MG63 (cell line): ENCODE results near the gene TCIRG1. TPM values are rescaled to one million over a fixed set of nuclear protein-coding genes. Genes with fewer than 3 reads are reported as not detected.
A peak's percentile ranks its signal among the peaks of the same experiment; 100 is the strongest.

Experiments
- DNase-seq: peaks from one replicate; pipeline ENCODE4 v3.0.0-alpha.2; 2020
- H3K27me3 ChIP-seq: fragments of 250-450 bp; sonication (Bioruptor Pico); 2 replicates; pipeline ENCODE4 v1.5.1; 2020; ENCODE audit warnings: mild to moderate bottlenecking, moderate library complexity
- H3K36me3 ChIP-seq: fragments of 250-450 bp; sonication (Bioruptor Pico); 2 replicates; pipeline ENCODE4 v1.5.1; 2020; ENCODE audit warnings: mild to moderate bottlenecking, moderate library complexity
- H3K4me3 ChIP-seq: fragments of 250-450 bp; sonication (Bioruptor Pico); 2 replicates; pipeline ENCODE4 v1.5.1; 2020; ENCODE audit warnings: mild to moderate bottlenecking, moderate library complexity
- H3K9me3 ChIP-seq: fragments of 250-450 bp; sonication (Bioruptor Pico); 2 replicates; pipeline ENCODE4 v1.5.1; 2020; ENCODE audit warnings: mild to moderate bottlenecking, moderate library complexity
- total RNA-seq: library from RNA; depleted of rRNA; stranded (reverse); fragments of >200 nt; shearing (Covaris generic); gene quantifications from 2 replicates; pipeline ENCODE4 v1.2.3, GENCODE V29; 2014; ENCODE audit warnings: low replicate concordance

TCIRG1 gene
- total RNA-seq, 1 experiment from 2014 or later, result 26.4 TPM

GRCh38 chr11:68013611-68014156, 25.1 kb upstream of the TCIRG1 start:
- Histone ChIP-seq H3K36me3 (peaks cover 7% of the 10 kb centered on the region), H3K27me3 (no peaks in the 10 kb centered on the region), H3K9me3 (no peaks in the 10 kb centered on the region), H3K4me3 (no peak overlapping the region)
- no peak for DNase-seq

GRCh38 chr11:68014157-68014946, 24.5 kb upstream of the TCIRG1 start:
- H3K9me3 ChIP-seq, result no peaks in the 10 kb centered on the region
- peak; percentile 97 for DNase-seq
- peaks cover 7% of the 10 kb centered on the region for H3K36me3 ChIP-seq
- peak overlapping the region; percentile 9; the same call in 1 of the 2 replicates for H3K4me3 ChIP-seq
- H3K27me3 ChIP-seq, result no peaks in the 10 kb centered on the region

GRCh38 chr11:68014947-68015447, 23.8 kb upstream of the TCIRG1 start:
- no peaks in the 10 kb centered on the region for H3K27me3 ChIP-seq
- no peaks in the 10 kb centered on the region for H3K9me3 ChIP-seq

GRCh38 chr11:68015467-68015866, 23.4 kb upstream of the TCIRG1 start:
- Histone ChIP-seq H3K9me3 (no peaks in the 10 kb centered on the region), H3K36me3 (peaks cover 7% of the 10 kb centered on the region), H3K27me3 (no peaks in the 10 kb centered on the region), H3K4me3 (no peak overlapping the region)
- no peak for DNase-seq

More at GRCh38 chr11:68014947-68015447, 23.8 kb upstream of the TCIRG1 start:
- DNase-seq, result no peak
- Histone ChIP-seq H3K4me3 (no peak overlapping the region; the same call in 1 of the 2 replicates), H3K36me3 (peaks cover 7% of the 10 kb centered on the region)

GRCh38 chr11:68016161-68016903, 22.5 kb upstream of the TCIRG1 start:
- H3K4me3 ChIP-seq, result no peak overlapping the region
- DNase-seq, result no peak
- no peaks in the 10 kb centered on the region for H3K9me3 ChIP-seq
- H3K36me3 ChIP-seq, result peaks cover 7% of the 10 kb centered on the region
- H3K27me3 ChIP-seq, result no peaks in the 10 kb centered on the region

- no peak overlapping the region for H3K4me3 ChIP-seq
- H3K9me3 ChIP-seq, result no peaks in the 10 kb centered on the region
- H3K36me3 ChIP-seq, result peaks cover 7% of the 10 kb centered on the region
- H3K27me3 ChIP-seq, result no peaks in the 10 kb centered on the region
- no peak for DNase-seq
These were observed 21.7 kb upstream of the TCIRG1 start for GRCh38 chr11:68016904-68017817.

GRCh38 chr11:68017980-68018729, 20.7 kb upstream of the TCIRG1 start:
- Histone ChIP-seq H3K27me3 (no peaks in the 10 kb centered on the region), H3K36me3 (peaks cover 7% of the 10 kb centered on the region), H3K9me3 (no peaks in the 10 kb centered on the region), H3K4me3 (no peak overlapping the region)
- no peak for DNase-seq

GRCh38 chr11:68018730-68019190, 20.1 kb upstream of the TCIRG1 start:
- Histone ChIP-seq H3K4me3 (no peak overlapping the region), H3K27me3 (no peaks in the 10 kb centered on the region), H3K9me3 (no peaks in the 10 kb centered on the region), H3K36me3 (peaks cover 4% of the 10 kb centered on the region)
- no peak for DNase-seq

- Histone ChIP-seq H3K27me3 (no peaks in the 10 kb centered on the region), H3K36me3 (no peaks in the 10 kb centered on the region; the same call in 1 of the 2 replicates), H3K9me3 (no peaks in the 10 kb centered on the region), H3K4me3 (no peak overlapping the region)
- DNase-seq, result no peak
These were observed 19.3 kb upstream of the TCIRG1 start for GRCh38 chr11:68019486-68019885.

GRCh38 chr11:68020575-68020974, 18.2 kb upstream of the TCIRG1 start:
- Histone ChIP-seq H3K36me3 (no peaks in the 10 kb centered on the region; the same call in 1 of the 2 replicates), H3K27me3 (no peaks in the 10 kb centered on the region), H3K4me3 (no peak overlapping the region), H3K9me3 (no peaks in the 10 kb centered on the region)
- peak; percentile 85 for DNase-seq

- DNase-seq, result peak; percentile 41
- no peaks in the 10 kb centered on the region for H3K36me3 ChIP-seq
- H3K4me3 ChIP-seq, result no peak overlapping the region
- no peaks in the 10 kb centered on the region for H3K9me3 ChIP-seq
- no peaks in the 10 kb centered on the region for H3K27me3 ChIP-seq
These were observed 17.5 kb upstream of the TCIRG1 start for GRCh38 chr11:68021167-68021787.

GRCh38 chr11:68022531-68022930, 16.3 kb upstream of the TCIRG1 start:
- DNase-seq, result no peak
- Histone ChIP-seq H3K4me3 (no peak overlapping the region), H3K27me3 (no peaks in the 10 kb centered on the region), H3K36me3 (peaks cover 4% of the 10 kb centered on the region; the same call in 1 of the 2 replicates), H3K9me3 (no peaks in the 10 kb centered on the region)

- H3K4me3 ChIP-seq, result no peak overlapping the region
- no peaks in the 10 kb centered on the region for H3K27me3 ChIP-seq
- DNase-seq, result no peak
- H3K36me3 ChIP-seq, result peaks cover 20% of the 10 kb centered on the region
- peaks cover 7% of the 10 kb centered on the region; the same call in 1 of the 2 replicates for H3K9me3 ChIP-seq
These were observed 14.3 kb upstream of the TCIRG1 start for GRCh38 chr11:68024508-68024907.

- H3K27me3 ChIP-seq, result no peaks in the 10 kb centered on the region
- H3K9me3 ChIP-seq, result peaks cover 9% of the 10 kb centered on the region; the same call in 1 of the 2 replicates
- no peak overlapping the region for H3K4me3 ChIP-seq
- no peak for DNase-seq
- peaks cover 22% of the 10 kb centered on the region for H3K36me3 ChIP-seq
These were observed 13.8 kb upstream of the TCIRG1 start for GRCh38 chr11:68025047-68025446.
